RWPE1 (cell line): ENCODE results near the gene SETSIP.
"Not testable (repeated sequence)": the region's sequence is repeated elsewhere in the genome, so short reads cannot be mapped to it uniquely, and the experiment has no call there.

Source experiments
- CTCF ChIA-PET: fragments of 350-600 bp; sonication (Branson Sonifier 250); formaldehyde crosslinking; extraction: SDS; loops from one replicate; lab custom pipeline; 2021; lab: Yijun Ruan, JAX
- POLR2A ChIA-PET: fragments of 400-600 bp; formaldehyde crosslinking; extraction: SDS; loops from one replicate; lab custom pipeline; 2020; ENCODE audit warnings: antibody characterized with exemption; ENCODE audit not compliant: low non-redundant PET; lab: Yijun Ruan, JAX
- DNase-seq: peaks from one replicate; pipeline ENCODE4 v3.0.0; 2012; ENCODE audit warnings: low spot score
- H3K27ac ChIP-seq: fragments of 450-650 bp; 2 replicates; pipeline ENCODE4 v1.5.1; 2017
- CTCF ChIP-seq: fragments of 450-650 bp; conservative IDR thresholded peaks from 2 replicates; pipeline ENCODE4 v1.5.1; 2017; ENCODE audit warnings: low read depth, mild to moderate bottlenecking

The SETSIP gene

GRCh38 chr1:92029241-92029922 lies 45.8 kb downstream of the SETSIP start:
- POLR2A ChIA-PET: no interaction called here
- CTCF ChIA-PET: no interaction called here
- no peak overlapping the region for H3K27ac ChIP-seq
- no peak for TF ChIP-seq CTCF
- DNase-seq: no peak

GRCh38 chr1:92026806-92027205 lies 48.4 kb downstream of the SETSIP start:
- ChIA-PET CTCF (no interaction called here), POLR2A (no interaction called here)
- DNase-seq: no peak
- H3K27ac ChIP-seq: no peak overlapping the region
- no peak for TF ChIP-seq CTCF

GRCh38 chr1:92026042-92026441 lies 49.2 kb downstream of the SETSIP start:
- POLR2A ChIA-PET, CTCF ChIA-PET, H3K27ac ChIP-seq, DNase-seq: not testable (repeated sequence)
